Measurements from ENCODE around the gene EID2B.

EID2B gene

DNA sequence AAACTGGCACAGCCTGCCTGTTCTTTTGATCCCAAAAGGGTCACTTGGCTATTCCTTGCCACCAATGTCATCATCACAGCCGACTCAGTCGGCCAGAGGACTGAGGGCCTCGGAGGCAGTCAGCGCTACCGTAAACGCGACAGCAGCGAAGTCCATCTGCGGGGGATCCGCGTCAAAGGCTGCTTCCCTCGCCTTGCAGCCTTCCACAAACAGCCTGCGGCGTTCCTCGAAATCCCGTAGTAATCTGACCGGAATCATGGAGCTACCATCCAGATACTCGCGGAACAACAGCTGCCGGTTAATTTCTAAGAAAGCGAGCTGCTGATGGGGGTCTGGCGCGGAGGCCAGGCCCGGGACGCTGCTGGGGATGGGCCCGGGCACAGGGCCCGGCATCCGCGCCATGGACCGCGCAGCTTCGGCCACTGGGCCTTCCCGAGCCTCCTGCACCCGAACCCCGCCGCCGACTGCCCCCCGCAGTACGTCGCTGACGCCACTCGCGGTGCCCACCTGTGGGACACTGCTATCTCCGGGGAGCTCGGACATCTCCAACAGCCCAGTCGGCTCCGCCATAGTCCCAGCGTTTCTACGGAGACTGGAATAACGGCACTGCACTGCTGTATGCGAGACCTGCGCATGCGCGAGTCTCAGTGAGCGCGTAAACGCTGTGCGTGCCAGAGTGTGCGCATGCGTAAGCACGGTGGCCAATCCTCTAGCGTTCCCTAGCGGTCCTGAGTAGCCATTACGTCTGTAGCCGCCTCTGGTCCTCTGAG lies at the start of gene EID2B:
EID2B (minus strand) TSS at position 620 of the 770 bp plus-strand sequence; CDS start at position 570, 50 bp downstream.
- DNase-seq, result peak; percentile 93

- no peak for DNase-seq
These were observed 49.8 kb upstream of the EID2B start for GRCh38 chr19:39582442-39582841.

- DNase-seq, result no peak
These were observed 36.0 kb upstream of the EID2B start for GRCh38 chr19:39568604-39569003.

GRCh38 chr19:39566064-39566463 lies 33.4 kb upstream of the EID2B start:
- no peak for DNase-seq

GRCh38 chr19:39563408-39563807 lies 30.8 kb upstream of the EID2B start:
- DNase-seq, result no peak

DNA sequence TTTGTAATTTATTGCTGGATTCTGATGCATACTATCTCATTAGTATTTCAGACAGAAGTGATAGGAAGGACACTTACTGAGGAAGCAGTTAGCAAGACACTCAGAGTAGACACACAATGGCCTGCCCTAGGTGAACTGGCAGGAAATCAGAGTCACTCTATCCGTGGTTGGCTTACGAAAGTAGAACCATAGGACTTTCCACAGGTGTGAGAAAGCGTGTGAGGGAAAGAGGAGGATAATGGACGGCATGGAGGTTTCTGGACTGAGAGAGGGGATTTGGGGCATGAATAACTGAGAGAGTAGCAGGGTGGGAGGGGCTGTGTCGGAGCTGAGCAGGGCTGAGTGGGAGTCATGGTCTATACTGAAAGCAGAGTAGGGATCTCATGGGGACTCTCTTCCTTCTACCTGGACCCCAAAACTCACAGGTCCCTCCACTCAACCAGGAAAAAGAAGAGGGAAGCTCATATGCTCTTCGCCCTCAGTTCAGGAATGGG lies 26.0 kb upstream of the EID2B start:
- no peak for DNase-seq

GRCh38 chr19:39557811-39558623 lies 25.4 kb upstream of the EID2B start:
- DNase-seq, result no peak

DNA sequence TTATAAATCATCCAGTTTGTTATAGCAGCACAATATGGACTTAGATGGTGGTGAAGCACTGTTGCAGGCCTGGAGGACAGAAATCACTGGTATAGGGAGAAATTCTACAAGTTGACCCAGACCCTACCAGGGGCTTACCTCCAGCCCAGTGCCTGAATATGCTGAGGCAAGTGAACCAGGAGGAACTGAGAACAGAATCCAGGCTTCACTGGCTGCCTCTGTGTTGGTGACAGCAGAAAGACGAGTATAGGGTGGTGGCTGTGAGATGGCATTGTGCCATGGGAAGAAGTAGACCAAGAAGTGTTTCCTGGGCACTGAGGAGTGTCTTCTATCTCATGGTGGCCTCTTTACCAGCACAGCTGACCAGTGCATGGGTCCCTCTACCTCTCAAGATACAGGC lies 23.2 kb upstream of the EID2B start:
- DNase-seq, result no peak

DNA sequence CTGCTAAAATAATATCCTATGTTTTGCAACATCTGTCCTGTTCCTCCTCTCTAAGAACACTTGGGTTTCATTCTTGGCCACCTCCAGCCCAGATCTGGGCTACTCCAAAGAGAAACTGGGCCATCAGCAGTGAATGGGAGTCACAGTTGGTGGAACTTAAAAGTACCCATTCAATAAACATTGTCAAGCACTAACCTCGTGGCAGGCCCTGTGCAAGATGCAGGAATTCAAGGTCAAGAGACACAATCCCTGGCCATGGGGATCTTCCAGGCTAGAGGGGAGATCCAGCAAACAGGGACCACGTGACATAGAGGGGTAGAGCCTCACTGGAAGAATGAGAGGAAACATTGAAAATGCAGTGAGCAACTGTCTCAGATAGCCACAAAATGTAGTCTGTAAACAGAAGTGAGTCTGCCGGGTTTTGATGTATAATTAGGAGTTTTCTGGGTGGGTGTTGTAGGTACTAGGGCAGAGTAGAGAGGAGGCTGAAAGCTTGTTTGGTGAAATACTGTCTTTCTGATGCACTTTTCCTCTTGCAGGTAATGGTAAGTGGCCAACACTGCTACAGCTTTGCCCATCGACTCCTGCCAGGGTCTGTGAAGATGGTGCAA lies 22.2 kb upstream of the EID2B start:
- DNase-seq, result no peak

GRCh38 chr19:39553082-39553652 lies 20.5 kb upstream of the EID2B start:
- no peak for DNase-seq

DNA sequence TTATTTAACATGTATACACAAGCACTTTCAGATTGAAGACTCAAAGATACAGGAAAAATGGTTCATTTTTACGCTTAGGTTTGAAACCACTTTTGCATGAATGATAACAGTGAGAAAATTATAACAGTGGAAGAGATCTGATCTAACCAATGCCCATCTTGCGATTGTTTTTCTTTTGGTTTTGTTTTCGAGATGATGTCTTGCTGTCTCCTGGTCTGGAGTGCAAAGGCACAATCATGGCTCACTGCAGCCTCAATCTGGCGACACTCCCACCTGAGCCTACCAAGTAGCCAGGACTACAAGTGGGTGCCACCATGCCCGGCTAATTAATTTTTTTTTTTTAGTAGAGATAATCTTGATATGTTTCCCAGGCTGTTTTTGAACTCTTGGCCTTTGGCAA lies 17.5 kb upstream of the EID2B start:
- DNase-seq, result no peak

DNA sequence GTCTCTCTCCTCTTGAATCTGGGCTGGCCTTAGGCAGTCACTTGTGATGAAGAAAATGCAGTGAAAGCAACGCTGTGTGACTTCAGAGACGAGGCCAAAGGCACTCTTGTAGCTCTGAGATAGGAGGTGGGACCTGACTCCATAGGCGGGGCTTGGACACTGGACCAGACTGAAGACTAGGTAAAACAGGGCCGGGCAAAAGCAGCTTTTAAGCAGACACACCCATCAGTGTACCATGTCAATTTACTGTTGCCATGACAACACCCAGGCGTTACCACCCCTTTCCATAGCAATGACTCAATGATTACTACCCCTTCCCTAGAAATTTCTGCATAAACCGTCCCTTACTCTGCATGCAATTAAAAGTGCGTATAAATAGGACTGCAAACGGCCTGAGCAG lies 13.9 kb upstream of the EID2B start:
- no peak for DNase-seq

DNA sequence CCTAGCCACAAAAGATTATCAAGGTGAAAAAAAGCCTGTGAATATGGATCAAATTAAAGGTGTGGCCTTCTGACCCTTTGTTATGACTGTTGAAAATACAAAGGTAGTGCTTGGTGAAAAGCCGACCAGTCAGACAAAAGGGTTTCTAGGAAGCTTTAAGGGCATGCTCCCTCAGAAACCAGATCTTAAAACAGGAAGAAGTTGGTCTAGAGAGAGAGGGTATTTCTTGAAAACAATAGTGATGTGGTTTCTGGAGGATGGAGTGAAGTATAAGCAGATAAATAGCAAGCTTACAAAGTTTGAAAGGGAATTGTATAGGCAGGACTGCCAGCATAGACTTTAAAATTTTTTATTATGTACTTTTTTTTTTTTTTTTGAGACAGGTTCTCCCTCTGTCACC lies 12.3 kb upstream of the EID2B start:
- DNase-seq, result no peak

- peak; percentile 41 for DNase-seq
These were observed 11.7 kb upstream of the EID2B start for GRCh38 chr19:39544226-39544903.

DNA sequence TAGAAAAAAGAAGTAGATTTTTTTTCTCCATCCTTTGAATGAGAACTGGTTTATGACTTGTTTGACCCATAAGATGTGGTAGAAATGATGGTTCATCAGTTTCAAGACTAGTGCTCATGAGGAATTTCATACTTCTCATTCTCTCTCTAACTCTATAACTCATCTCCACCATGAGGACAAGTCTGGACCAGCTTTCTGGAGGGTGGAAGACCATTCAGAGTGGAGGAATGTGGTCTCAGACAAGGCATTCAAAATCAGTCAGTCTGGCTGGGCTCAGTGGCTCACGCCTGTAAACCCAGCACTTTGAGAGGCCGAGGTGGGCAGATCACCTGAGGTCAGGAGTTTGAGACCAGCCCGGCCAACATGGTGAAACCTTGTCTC lies 10.8 kb upstream of the EID2B start:
- DNase-seq, result no peak

- no peak for DNase-seq
These were observed 9.6 kb upstream of the EID2B start for GRCh38 chr19:39542206-39542605.

GRCh38 chr19:39540333-39540673 lies 7.7 kb upstream of the EID2B start:
- no peak for DNase-seq

DNA sequence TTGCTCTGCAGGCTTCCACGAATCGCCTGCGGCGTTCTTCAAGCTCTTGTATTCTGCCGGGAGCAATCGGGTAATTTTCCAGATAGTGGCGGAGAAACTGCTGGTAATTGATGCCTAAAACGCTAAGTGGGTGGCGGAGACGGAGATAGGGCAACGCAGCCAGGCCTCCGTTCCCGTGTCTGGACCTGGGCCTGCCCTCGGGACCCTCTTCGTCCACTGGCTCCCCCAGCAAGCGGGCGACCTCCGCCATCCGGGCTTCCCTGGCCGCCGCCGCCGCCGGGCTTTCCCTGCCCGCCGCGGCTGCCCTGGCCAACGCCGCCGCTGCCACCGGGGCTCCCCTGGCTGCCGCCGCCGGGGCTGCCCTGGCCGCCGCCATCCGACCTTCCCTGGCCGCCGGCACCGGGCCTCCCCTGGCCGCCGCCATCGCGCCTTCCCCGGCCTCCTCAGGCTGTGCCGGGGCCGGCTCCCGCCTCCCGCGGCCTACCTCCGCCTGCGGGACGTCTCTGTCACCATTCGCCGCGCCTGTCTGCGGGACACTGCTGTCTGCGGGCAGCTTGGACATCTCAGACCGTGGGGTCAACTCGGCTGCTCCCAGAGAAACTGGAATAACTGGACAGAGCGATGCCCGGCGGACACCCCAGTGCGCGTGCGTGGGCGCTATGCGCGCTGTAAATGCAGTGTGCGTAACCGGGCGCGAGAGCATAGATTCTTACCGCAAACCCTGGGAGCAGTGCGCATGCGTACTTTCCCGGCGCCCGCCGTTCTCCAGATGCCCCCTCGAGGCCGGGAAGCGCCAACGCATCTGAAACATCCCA lies 7.1 kb upstream of the EID2B start, which contains the start of gene EID2:
EID2 (minus strand) TSS at position 644 of the 815 bp plus-strand sequence; CDS start at position 562, 82 bp downstream.
- peak; percentile 90 for DNase-seq

- peak; percentile 45 for DNase-seq
These were observed 6.5 kb upstream of the EID2B start for GRCh38 chr19:39539165-39539517.

DNA sequence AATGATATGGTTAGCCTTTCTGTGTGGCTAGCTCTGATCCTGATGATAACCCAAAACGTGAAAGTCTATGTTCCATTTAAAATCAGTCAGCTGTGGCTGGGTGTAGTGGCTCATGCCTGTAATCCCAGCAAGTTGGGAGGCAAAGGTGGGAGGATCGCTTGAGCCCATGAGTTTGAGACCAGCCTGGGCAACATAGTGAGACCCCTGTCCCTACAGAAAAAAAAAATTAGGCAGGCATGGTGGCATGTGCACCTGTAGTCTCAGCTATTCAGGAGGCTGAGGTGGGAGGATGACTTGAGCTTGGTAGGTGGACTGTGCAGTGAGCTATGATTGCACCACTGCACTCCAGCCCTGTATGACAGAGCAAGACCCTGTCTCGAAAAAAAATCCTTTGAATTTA lies 1.1 kb upstream of the EID2B start:
- no peak for DNase-seq

DNA sequence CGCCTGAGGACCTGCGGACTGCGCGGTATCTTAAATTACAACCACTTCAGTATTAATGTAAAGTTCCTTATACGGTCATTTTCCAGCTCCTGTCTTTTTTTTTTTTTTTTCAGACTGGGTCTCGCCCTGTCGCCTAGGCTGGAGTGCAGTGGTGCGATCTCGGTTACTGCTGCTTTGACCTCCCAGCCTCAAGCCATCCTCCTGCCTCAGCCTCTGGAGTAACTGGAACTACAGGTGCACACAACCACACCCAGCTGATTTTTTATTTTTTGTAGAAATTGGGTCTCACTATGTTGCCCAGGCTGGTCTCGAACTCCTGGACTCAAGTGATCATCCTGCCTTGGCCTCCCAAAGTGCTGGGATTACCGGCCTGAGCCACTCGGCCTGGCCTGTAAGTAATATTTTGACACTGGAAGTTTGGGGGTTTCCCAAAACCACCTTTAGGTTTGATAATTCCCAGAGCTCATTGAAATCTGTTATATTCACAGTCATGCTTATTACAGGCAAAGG lies 406 bp upstream of the EID2B start:
- DNase-seq, result no peak

DNA sequence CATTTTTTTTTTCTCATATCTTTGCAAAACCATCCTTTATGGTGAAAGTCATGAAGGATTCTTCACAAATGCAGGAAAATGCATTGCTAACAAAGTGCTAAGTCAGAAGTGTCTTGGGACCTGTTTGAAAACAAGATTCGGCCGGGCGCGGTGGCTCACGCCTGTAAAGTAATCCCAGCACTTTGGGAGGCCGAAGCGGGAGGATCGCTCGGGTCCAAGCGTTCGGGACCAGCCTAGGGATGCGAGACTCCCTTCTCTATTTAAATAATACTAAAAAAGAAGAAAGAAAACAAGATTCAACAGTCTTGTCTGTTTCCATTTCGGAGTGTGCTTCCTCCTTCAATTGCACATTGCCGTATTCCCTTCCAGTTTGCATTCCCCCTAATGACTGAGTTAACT lies 819 bp downstream of the EID2B start:
- DNase-seq, result no peak

Data from fibroblast of skin of right quadriceps (primary cell).